HG02938 (cell line): Measurements from ENCODE around the gene MRPL33.

Source experiments
- ATAC-seq: cut with Tn5 transposase; IDR thresholded peaks from one replicate; pipeline ENCODE4 v1.9.1; 2021; ENCODE audit warnings: mild to moderate bottlenecking, moderate library complexity; ENCODE audit not compliant: unreplicated experiment

MRPL33 gene

GRCh38 chr2:27776097-27776496 is 4.6 kb downstream of the MRPL33 start:
- no peak for ATAC-seq

DNA sequence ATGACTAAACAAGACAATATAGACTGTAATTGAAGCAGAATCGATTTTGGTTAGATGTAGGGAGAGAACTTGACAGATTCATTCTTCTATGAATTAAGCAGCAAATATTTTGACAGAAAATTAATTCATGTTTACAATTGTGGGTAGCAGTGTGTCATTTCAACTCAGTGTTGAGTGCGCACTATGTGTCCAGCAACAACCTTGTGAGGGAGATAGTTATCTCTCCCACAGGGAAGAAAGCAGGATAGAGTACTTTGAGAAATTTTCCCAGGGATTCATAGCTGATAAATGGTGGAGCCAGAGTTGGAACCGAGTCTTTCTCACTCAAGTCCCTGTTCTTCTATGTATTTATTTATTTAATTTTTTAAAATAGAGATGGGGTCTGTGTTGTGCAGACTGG is 5.2 kb downstream of the MRPL33 start:
- no peak for ATAC-seq

DNA sequence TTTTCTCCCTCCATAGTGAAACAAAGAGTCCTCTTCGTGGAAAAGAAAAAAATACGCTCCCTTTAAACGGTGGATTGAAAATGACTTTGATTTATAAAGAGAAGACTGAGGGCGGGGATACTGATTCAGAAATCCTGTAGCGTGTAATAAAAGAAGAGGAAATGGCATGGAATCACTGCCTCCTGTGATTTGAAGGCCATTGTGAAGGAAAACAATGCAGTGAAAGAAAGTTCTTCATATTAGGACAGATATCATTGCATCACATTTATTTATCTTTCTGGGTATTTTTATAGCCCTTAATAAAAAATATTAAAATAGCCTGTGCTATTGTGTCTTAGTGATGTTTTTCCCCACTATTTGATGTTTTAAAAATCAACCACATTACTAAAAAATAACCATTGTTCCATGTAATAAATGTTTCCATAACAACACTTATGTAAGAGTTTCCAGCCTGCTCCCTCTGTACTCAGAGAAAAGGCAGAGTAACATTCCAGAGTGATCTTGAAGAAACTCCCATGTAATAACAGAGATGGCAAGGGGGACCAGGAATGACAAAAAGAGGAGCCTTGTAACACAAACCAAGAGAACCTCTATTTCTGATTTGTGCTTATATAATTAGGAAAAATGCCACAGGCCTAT is 8.0 kb downstream of the MRPL33 start:
- no peak for ATAC-seq

DNA sequence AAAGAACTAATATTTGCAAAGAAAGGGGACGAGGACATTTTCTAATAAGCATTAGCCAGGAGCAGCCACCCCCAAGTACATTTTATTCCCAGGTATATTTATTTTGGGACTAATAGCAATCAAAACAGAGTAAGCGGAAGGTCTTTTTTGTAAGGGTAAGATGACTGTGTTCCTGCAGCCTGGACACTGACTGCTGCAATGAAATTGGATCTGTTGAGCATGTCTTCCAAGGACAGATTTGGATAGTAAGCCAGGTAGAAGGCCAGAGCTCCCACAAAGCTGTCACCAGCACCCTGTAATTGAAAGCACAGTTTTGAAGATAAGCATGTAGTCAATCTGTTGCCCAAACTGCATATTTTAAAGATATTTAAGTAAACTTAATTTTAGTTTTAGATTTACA is 10.0 kb downstream of the MRPL33 start:
- ATAC-seq: no peak

- no peak for ATAC-seq
Observed at GRCh38 chr2:27782701-27783100, 11.2 kb downstream of the MRPL33 start.

- no peak for ATAC-seq
Observed at GRCh38 chr2:27790796-27791195, 19.3 kb downstream of the MRPL33 start.

GRCh38 chr2:27792759-27793158 is 21.2 kb downstream of the MRPL33 start:
- no peak for ATAC-seq

DNA sequence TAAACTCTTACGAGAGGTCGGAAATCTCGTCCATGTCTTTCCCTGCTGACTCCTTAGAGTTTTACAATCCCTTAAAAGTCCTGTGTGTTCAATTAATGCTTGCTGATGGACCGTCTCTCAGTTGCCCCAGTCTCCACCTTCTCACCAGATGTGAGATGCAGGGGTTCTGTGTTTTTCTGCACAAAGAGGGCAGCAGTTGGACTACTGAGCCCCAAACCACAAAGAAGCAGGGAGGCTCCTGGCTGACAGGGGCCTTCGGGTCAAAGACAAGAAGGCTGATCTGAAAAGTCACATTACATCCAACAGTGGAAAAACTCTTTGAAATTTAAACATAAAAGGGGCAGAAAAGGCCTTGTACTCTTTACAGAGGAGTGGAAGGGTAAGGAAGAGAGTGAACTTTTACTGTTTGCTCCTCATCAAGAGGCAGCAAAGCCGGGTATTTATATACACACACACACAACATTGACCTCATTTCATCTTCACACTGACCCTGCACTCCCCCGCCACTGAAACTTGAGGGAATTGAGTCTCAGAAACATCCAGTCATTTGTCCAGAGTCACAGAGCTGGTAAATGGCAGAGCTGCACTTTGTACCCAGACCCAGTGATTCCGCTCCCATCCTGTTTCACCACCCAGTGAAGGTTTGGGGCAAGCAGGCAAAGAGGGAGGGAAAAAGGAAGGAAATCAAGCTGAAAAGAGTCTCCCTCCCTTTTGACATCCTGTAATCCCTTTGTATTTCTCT is 23.7 kb downstream of the MRPL33 start:
- no peak for ATAC-seq

DNA sequence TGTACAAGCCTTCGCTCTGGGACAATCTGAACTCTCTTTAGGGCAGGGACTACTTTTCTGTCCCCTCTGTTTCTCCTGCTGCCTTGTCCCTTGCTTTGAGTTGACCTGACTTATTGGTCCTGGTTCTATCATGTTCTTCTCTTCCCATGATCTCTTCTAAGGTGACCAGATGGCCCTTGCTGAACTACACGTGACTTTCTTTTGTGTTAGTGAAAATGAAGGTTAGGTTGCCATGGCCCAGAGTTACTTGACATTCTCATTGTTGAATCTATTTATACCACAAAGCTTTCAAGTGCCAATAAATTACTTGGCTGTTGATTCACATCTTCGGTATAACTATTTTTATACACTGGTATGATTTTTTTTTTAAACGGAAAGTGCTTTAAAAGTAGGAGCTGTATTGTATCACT is 24.4 kb downstream of the MRPL33 start:
- no peak for ATAC-seq

DNA sequence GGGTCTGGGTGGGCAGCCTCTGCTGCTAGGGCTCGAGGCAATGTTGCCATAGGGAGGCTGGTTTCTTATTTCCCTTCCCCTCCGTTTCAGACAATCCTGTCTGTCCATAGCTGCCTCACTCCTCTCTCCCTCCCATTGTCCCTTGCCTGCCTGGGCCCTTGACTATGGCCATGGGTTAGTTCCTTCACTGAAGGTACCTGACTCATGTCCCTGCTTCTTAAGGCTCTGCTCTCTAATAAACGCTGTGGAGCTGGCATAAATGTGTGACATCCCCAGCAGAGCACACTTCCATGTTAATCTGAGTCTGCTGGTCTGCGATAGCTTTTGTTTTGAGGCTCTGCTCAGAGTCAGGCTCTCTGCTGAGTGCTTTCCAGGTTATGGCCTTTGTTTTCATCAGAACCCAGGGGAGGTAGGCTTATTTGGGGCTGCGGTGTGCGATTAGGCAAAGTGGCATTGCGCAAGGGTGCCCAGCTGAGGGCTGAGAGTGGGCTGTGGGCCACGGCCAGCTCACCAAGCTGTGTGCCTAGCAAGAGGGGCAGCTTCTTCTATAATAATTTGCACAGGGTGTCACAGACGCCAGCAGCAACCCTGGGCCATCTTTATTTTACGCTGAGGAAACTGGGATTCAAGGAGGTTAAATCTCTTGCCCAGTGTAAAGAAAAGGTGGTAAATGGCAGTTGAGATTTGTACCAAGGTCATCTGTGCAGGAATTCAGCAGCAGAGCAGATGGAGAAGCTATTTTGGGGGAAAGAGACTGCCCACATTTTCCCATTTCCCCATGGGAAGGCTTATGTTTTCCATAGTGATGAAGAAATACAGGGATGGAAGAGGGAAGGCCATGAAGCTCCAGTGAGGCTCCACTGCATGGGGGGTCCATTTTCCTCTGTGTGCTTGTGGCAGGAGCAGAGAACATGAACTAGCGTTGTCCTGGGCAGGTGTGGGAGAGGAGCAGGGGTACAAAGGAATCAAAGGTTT is 25.6 kb downstream of the MRPL33 start:
- no peak for ATAC-seq

DNA sequence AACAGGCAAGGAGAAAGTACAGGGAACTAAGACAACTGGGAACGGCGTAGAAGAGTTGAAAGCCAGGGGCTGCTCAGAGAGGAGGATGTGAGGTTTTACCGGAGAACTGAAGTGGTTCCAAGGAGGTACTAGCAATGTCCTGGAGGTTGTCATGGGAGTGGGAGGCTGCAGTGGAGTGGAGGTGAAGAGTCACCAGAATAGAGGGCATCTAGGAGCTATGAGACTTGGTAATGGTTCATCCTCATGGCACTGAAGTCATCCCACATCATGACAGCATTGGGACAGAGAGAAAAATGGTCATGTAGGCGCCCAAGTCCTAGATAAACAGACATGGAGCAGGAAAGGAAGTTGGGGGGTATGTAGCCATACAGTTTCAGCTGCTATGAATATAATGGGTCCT is 26.3 kb downstream of the MRPL33 start:
- no peak for ATAC-seq

DNA sequence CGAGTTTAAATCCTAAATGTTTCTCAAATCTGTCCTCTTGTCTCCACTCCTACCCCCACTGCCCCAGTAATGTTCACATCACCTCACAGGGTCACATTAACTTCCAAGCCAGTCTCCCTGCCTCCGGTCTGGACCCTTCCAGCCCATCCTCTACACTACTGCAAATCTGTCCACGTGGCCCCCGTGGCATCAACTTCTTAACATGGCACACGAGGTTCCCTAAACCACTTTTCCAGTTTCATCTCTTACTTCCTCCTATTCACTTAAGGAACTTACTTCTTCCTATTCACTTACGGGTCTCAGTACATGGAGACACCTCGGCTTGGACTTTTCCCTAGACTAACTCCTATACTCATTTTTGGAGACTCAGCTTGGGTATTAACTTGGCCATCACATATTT is 27.0 kb downstream of the MRPL33 start:
- ATAC-seq: no peak

DNA sequence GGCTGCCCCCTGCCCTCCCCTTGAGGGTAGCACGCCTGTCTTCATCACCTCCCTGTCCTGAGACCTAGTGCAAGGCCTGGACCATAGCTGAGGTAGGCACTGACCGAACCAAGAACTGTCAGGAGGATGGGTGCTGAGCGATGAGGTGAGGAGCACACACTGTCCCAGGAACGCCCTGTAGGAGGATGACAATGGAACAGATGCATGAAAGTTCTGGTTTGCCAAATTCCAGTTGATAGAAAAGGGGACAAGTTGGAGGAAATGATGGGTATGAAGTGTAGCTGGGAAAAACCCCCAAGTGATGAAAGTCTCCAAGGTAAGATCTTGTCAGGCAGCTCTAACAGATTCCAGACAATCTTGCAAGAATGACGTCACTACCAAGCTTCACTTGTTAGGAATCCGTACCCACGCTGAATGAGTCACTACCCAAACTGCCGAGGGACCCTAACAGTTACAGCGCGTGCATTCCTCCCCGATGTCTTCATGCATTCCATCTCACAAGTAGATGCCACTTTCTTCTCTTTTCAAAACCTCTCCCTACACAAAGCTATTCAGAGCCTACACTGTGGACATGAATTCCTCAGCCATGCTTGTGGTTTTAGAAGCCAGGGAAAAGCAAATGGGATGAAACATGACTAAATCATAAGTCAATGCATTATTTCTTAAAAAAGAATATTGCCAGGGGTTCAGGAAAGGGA is 27.6 kb downstream of the MRPL33 start:
- no peak for ATAC-seq

- ATAC-seq: no peak
Observed at GRCh38 chr2:27799646-27800010, 28.1 kb downstream of the MRPL33 start.

GRCh38 chr2:27800856-27801255 is 29.3 kb downstream of the MRPL33 start:
- no peak for ATAC-seq

- no peak for ATAC-seq
Observed at GRCh38 chr2:27802547-27802946, 31.0 kb downstream of the MRPL33 start.

DNA sequence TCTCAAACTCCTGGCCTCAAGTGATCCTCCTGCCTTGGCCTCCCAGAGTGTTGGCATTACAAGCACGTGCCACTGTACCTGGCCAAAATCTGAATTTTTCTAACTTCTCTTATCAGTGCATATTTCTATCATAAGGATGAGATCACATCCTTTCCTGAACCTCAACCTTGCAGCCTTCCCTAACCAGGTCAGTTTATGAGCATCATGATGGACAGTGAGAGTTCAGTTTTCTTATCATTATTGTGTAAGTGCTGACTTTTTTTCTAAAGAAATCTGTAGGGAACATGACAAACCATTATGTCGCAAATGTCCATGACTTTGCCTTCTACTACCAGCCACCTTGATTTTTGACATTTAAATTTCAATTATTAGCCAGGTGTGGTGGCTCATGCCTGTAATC is 31.5 kb downstream of the MRPL33 start:
- ATAC-seq: no peak

DNA sequence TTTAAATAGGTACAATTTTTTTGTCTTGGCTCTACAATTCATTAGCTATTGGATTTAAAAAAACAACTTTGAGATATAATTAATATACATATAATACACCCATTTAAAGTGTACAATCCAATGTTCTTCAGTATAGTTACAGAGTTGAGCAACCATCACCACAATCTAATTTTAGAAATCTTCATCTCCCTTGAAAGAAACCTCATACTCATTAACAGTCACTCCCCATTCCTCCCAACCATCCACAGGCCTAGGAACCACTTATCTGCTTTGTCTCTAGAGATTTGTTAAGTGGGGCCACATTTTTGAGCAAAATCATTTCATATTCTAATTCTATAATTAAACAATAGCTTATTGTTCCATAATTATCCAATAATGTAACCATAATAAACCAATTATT is 32.6 kb downstream of the MRPL33 start:
- no peak for ATAC-seq

GRCh38 chr2:27805180-27805579 is 33.7 kb downstream of the MRPL33 start:
- ATAC-seq: no peak

DNA sequence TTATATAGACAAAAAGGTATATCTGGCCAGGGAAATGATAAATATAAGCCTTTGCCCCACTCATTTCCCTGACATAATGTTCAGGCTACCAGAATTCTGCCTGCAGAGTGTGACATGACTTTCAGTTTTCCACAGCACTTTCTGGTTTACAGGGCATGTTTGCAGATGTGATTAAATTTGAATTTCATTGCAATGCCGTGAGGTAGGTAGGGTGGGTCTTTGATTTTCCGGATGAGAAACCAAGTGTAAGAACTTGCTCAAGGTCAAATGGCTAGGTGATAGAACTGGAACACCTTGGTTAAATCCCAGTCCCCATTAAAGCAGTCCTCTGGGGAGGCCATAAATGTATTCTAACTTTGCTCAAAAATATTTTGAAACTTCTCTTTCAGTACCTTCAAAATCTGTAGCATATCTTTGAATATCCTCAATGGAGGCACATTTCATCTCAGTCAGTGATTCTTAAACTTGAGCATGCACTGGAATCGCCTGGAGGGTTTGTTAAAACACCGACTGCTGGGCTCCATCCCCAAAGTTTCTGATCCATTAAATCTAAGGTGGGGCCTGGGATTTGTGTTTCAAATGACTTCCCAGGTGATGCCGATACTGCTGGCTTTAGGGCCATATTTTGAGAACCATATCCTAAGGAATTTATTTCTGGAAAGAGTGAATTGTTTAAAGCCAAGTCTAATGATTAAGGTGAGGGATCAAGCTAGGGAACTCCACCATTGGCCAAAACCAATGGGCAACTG is 35.0 kb downstream of the MRPL33 start:
- no peak for ATAC-seq
